ENCODE measurements around the gene DYSF. TPM values are rescaled to one million over a fixed set of nuclear protein-coding genes. Genes with fewer than 3 reads are reported as not detected.

DYSF gene
- total RNA-seq, 4 donors from 2014 or later, result 2.4 to 10.6 (median 4.3) TPM

DNA sequence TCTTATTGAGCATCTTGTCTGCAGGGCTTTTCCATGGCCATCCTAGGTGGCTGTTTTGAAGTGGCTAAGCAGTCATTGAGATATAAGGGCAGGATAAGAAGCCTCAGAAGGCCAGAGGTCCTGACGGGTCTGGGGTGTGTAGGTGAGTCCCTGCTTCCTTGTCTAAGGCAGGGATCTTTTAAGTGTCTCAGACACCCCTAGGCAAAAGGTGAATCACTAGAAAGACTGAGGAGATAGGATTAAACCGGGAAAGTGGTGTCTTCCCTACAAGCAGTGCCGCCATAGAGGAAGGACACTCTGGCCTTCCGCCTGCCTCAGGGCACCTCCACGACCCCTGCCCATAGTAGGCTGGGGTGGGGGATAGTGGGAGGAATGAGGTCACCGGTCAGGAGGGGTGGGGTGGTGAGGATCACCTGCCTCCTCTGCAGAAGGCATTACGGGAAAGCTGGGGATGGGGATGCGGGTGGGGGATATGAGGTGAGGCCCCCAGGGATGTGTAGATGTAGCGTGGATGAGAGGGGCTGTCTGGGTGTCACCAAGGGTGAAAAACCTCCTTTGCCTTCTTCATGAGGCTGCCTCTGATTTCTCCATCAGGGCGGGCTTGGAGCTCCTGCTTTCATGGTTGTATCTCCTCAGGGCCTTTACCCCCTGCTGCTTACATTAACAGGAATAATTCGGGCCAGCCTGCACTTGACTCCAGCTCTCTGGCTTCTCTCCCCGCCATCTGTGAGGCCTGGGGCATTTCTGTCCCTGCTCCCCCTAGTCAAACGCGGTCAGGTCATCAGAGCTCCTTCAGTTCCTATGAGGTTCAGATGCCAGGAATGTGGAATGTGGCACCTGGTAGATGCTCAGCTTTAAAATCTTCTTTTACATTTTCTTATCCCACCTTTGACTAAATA is 244.0 kb downstream of the DYSF start:
- Histone ChIP-seq H3K27ac (no peak overlapping the region), H3K36me3 (no peaks in the 10 kb centered on the region), H3K4me1 (peaks cover 0 to 15% (median 0%) of the 10 kb centered on the region in 3 donors), H3K4me3 (no peak overlapping the region), H3K9me3 (no peaks in the 10 kb centered on the region), H3K27me3 (no peaks in the 10 kb centered on the region)
- WGBS, 2 donors, result 51 to 59% methylated on average over 13 to 14 of the region's 14 CpGs
- TF ChIP-seq, protein P1, sequence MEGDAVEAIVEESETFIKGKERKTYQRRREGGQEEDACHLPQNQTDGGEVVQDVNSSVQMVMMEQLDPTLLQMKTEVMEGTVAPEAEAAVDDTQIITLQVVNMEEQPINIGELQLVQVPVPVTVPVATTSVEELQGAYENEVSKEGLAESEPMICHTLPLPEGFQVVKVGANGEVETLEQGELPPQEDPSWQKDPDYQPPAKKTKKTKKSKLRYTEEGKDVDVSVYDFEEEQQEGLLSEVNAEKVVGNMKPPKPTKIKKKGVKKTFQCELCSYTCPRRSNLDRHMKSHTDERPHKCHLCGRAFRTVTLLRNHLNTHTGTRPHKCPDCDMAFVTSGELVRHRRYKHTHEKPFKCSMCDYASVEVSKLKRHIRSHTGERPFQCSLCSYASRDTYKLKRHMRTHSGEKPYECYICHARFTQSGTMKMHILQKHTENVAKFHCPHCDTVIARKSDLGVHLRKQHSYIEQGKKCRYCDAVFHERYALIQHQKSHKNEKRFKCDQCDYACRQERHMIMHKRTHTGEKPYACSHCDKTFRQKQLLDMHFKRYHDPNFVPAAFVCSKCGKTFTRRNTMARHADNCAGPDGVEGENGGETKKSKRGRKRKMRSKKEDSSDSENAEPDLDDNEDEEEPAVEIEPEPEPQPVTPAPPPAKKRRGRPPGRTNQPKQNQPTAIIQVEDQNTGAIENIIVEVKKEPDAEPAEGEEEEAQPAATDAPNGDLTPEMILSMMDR (IDR thresholded peaks at IDR 0.05), result no peak
- TF ChIP-seq POLR2A (IDR thresholded peaks at IDR 0.05), result no peak
- DNase-seq, result no peak
- intact Hi-C loops (cut with DNase I), result no loop called here

DNA sequence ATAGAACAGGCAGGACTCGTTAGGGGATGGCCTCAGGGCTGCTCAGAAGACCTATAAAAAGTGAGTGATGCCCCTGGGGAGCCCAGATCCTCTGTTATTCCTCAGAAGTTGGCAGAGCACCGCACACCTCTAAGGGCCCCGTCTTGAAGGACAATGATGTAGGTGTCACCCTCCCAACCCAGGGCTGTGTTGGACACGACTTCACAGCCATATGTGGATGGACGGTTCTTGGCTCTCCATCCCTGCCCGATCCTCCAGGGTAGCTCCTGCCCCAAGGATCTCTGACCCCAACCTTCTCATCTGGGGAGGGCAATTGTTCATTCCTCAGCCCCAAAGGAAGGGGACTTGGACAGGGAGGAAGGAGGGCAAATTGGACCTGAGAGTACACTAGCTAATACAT is 246.1 kb downstream of the DYSF start:
- H3K4me1 ChIP-seq, result peaks cover 0 to 15% (median 0%) of the 10 kb centered on the region in 3 donors
- H3K27me3 ChIP-seq, result no peaks in the 10 kb centered on the region
- H3K4me3 ChIP-seq, result no peak overlapping the region
- H3K36me3 ChIP-seq, result no peaks in the 10 kb centered on the region
- 87 to 89% methylated on average over 3 of the region's 6 CpGs for WGBS, 2 donors
- intact Hi-C loops (cut with DNase I), result no loop called here
- H3K27ac ChIP-seq, result no peak overlapping the region
- TF ChIP-seq, protein P1 (IDR thresholded peaks at IDR 0.05), result no peak
- TF ChIP-seq POLR2A (IDR thresholded peaks at IDR 0.05), result no peak
- no peak for DNase-seq
- H3K9me3 ChIP-seq, result no peaks in the 10 kb centered on the region

DNA sequence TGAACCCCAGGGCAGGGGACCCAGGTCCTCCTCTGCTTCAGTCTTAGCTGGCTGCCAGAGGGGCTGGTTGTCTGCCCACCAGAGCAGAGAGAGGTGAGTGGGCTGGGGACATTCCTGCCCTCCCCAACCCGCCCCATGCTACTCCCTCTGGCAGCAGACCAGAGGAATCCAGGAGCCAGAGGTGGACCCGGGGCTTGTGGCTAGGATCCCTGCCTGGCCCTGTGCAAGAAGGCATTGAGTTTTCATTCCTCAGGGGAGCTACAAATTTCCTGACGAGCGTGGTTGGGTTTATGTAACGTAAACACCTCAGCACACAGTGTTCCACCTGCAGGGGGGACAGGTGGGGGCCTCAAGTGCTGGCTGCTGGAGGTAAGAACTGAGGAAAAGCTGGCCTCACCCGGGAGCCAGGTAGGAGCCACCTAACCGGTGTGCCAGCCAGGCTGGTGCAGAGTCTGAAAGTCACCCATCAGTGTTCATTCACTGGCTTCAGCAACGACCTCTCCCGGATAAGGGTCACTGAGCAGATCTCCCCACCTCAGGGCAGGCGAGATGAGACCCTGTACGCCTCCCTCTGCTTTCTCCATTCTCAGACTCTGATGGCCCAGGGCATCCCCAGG is 246.8 kb downstream of the DYSF start:
- Histone ChIP-seq H3K36me3 (no peaks in the 10 kb centered on the region), H3K27me3 (no peaks in the 10 kb centered on the region), H3K27ac (peak overlapping the region in 1 of 4 donors; percentile 69), H3K4me1 (peaks cover 0 to 15% (median 0%) of the 10 kb centered on the region in 3 donors), H3K4me3 (no peak overlapping the region), H3K9me3 (no peaks in the 10 kb centered on the region)
- WGBS, 2 donors, result 63 to 76% methylated on average over 5 to 7 of the region's 11 CpGs
- intact Hi-C loops (cut with DNase I), result no loop called here
- no peak for TF ChIP-seq POLR2A (IDR thresholded peaks at IDR 0.05)
- TF ChIP-seq, protein P1 (IDR thresholded peaks at IDR 0.05), result no peak
- no peak for DNase-seq

DNA sequence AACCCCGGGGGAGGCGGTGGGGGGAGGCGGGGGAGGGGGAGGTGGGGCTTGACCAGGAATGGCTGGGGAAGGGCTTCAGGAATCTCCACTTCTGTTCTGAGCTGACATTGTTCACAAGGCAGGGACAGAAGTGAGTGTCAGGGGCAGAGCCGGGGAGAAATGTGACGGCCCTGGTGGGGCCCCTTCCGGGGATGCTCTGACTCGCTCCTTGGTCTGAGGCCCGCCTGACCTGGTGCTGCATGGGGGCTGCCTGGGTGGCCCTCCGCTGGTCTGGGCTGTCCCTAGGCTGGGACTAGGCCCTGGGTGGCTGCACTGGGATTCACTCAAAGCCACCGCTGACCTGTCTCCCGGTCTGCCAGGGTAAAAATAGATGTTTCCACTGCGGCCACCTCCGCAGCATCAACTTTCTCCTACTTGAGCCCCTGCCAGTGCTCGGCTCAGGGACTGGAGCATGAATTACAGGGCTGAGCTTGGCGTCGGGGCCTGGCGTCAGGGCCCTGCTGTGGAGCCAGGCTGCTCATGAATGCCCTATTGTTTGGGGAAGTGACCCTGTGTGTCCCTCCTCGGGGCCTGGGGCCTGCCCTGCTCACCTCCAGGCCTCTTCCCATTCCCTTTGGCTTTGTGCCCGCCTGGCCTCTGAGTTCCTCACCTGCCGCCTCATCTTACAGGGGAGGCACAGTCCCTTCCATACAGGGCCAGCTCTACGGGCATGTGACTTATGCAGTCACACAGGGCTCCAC is 247.5 kb downstream of the DYSF start:
- Histone ChIP-seq H3K27me3 (no peaks in the 10 kb centered on the region), H3K4me3 (no peak overlapping the region), H3K4me1 (peaks cover 0 to 15% (median 0%) of the 10 kb centered on the region in 3 donors), H3K27ac (peak overlapping the region in 1 of 4 donors; percentile 69), H3K9me3 (no peaks in the 10 kb centered on the region), H3K36me3 (no peaks in the 10 kb centered on the region)
- intact Hi-C loops (cut with DNase I), result no loop called here
- WGBS, 2 donors, result 79 to 81% methylated on average over 8 to 10 of the region's 21 CpGs
- DNase-seq, result no peak
- no peak for TF ChIP-seq POLR2A (IDR thresholded peaks at IDR 0.05)
- TF ChIP-seq, protein P1 (IDR thresholded peaks at IDR 0.05), result no peak

All from esophagus squamous epithelium (tissue), 5 donors.